ENCODE results near the gene TMEM167B.

DNA sequence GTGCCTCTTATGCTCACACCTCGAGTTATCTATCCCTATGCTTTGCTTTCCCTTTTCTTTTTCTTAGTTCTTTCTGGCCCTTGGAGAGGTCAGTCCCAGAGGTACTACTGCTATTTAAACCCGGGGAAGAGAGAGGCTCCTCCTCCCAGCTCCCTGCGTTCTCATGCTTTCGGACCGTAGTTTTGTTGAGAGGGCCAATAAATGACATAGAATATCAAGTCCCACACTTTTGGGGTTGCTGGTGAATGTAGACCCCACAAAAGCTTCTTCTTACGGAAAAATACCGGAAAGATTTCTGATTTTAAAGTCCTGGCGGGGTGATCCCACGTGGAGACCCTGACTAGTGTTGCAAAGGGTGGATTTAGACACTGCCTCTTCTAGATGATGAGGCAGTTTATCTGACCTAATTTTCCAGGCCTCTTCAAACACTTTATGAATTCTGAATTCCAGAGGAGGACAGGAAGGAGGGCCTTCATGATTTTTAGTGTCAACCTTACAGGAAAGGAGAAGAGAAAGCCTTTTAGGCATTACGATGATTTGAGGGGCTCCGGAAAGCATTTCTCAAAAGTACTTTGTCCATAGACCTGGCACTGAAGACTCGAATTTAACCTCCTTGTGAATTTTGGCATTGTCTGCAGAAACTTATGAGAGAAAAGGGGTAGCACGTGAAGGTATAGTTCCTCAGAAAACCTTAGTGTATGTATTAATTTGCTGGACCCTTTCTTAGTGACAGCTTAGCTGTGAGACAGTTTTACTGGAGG is 694 bp downstream of the TMEM167B start:
- TF ChIP-seq POLR2A (IDR thresholded peaks at IDR 0.05; ENCODE audit: low read length): no peak
- TF ChIP-seq GATA1 (IDR thresholded peaks at IDR 0.05; ENCODE audit: low read depth, low read length): no peak

Measured in erythroblast (primary cell).